Liver (tissue), 9 donors: ENCODE measurements around the gene TNFRSF6B. TPM values are rescaled to one million over a fixed set of nuclear protein-coding genes. Genes with fewer than 3 reads are reported as not detected.

Source experiments
- DNase-seq: peaks from one replicate; pipeline ENCODE4 v3.0.0-alpha.2; 2017; ENCODE audit warnings: low spot score
- H3K27ac ChIP-seq, 2 donors: one replicate each; pipeline ENCODE4 v1.7.0; 2013; ENCODE audit warnings: inconsistent platforms in 2 of 2, low read length in 2 of 2, control low read depth in 1 of 2, low read depth in 1 of 2, mild to moderate bottlenecking in 1 of 2
- H3K27me3 ChIP-seq, 4 donors: one replicate each; pipeline versions ENCODE4 v1.6.1 to v1.7.0; 2013; ENCODE audit warnings: low read length in 3 of 4, inconsistent platforms in 1 of 4, mild to moderate bottlenecking in 1 of 4, moderate library complexity in 1 of 4; ENCODE audit not compliant: control insufficient read depth in 4 of 4, insufficient read depth in 4 of 4
- H3K36me3 ChIP-seq, 4 donors: one replicate each; pipeline versions ENCODE4 v1.6.1 to v1.7.0; 2013; ENCODE audit warnings: low read length in 3 of 4, mild to moderate bottlenecking in 3 of 4, low read depth in 1 of 4, moderate library complexity in 1 of 4; ENCODE audit not compliant: control insufficient read depth in 4 of 4, insufficient read depth in 3 of 4
- H3K4me1 ChIP-seq, 4 donors: one replicate each; pipeline versions ENCODE4 v1.6.1 to v1.7.0; 2013; ENCODE audit warnings: low read length in 3 of 4, mild to moderate bottlenecking in 3 of 4, moderate library complexity in 1 of 4; ENCODE audit not compliant: control insufficient read depth in 4 of 4, insufficient read depth in 4 of 4
- H3K4me3 ChIP-seq, 3 donors: one replicate each; pipeline versions ENCODE4 v1.6.1 to v1.7.0; 2013; ENCODE audit warnings: low read length in 3 of 3, control low read depth in 1 of 3, low read depth in 1 of 3, mild to moderate bottlenecking in 1 of 3
- H3K9ac ChIP-seq, 2 donors: one replicate each; pipeline ENCODE4 v1.7.0; 2013; ENCODE audit warnings: low read length in 2 of 2, mild to moderate bottlenecking in 2 of 2, moderate library complexity in 2 of 2, control low read depth in 1 of 2, low read depth in 1 of 2
- H3K9me3 ChIP-seq, 4 donors: one replicate each; pipeline versions ENCODE4 v1.6.1 to v1.7.0; 2013; ENCODE audit warnings: low read length in 3 of 4; ENCODE audit not compliant: control insufficient read depth in 4 of 4
- ATF3 ChIP-seq: IDR thresholded peaks from 2 replicates; pipeline ENCODE4 v1.6.1; 2016; ENCODE audit warnings: antibody characterized with exemption
- CTCF ChIP-seq: fragments of 150-350 bp; IDR thresholded peaks from 2 replicates; pipeline ENCODE4 v1.5.1; 2017; ENCODE audit warnings: improper control_type of control experiment, low read depth, low read length; ENCODE audit not compliant: missing input control
- EGR1 ChIP-seq, 2 donors: IDR thresholded peaks; 2 replicates each; pipeline ENCODE4 v1.6.1; 2016 to 2018; ENCODE audit warnings: antibody characterized with exemption in 2 of 2, low read depth in 2 of 2
- FOXA1 ChIP-seq: IDR thresholded peaks from 2 replicates; pipeline ENCODE4 v1.6.1; 2016; ENCODE audit warnings: antibody characterized with exemption
- FOXA2 ChIP-seq: IDR thresholded peaks from 2 replicates; pipeline ENCODE4 v1.6.1; 2016; ENCODE audit warnings: antibody characterized with exemption
- GABPA ChIP-seq, 2 donors: IDR thresholded peaks in 1 of 2; conservative IDR thresholded peaks in 1 of 2; 2 replicates each; pipeline ENCODE4 v1.6.1; 2016; ENCODE audit warnings: antibody characterized with exemption in 2 of 2, mild to moderate bottlenecking in 1 of 2, moderate library complexity in 1 of 2
- HNF4A ChIP-seq, 2 donors: conservative IDR thresholded peaks; 2 replicates each; pipeline ENCODE4 v1.6.1; 2016; ENCODE audit warnings: antibody characterized with exemption in 2 of 2, mild to moderate bottlenecking in 2 of 2
- HNF4G ChIP-seq: IDR thresholded peaks from 2 replicates; pipeline ENCODE4 v1.6.1; 2016; ENCODE audit warnings: antibody characterized with exemption
- JUND ChIP-seq, 2 donors: IDR thresholded peaks; 2 replicates each; pipeline ENCODE4 v1.6.1; 2016; ENCODE audit warnings: antibody characterized with exemption in 2 of 2
- MAX ChIP-seq: IDR thresholded peaks from 2 replicates; pipeline ENCODE4 v1.6.1; 2016; ENCODE audit warnings: antibody characterized with exemption
- NR2F2 ChIP-seq: IDR thresholded peaks from 2 replicates; pipeline ENCODE4 v1.6.1; 2016; ENCODE audit warnings: antibody characterized with exemption
- RAD21 ChIP-seq, 2 donors: IDR thresholded peaks; 2 replicates each; pipeline ENCODE4 v1.6.1; 2016; ENCODE audit warnings: antibody characterized with exemption in 2 of 2, mild to moderate bottlenecking in 2 of 2
- REST ChIP-seq: IDR thresholded peaks from 2 replicates; pipeline ENCODE4 v1.6.1; 2016; ENCODE audit warnings: antibody characterized with exemption, mild to moderate bottlenecking
- RXRA ChIP-seq, 2 donors: IDR thresholded peaks; 2 replicates each; pipeline ENCODE4 v1.6.1; 2017 to 2018; ENCODE audit warnings: antibody characterized with exemption in 2 of 2, mild to moderate bottlenecking in 1 of 2
- SP1 ChIP-seq: IDR thresholded peaks from 2 replicates; pipeline ENCODE4 v1.6.1; 2018; ENCODE audit warnings: antibody characterized with exemption, mild to moderate bottlenecking
- TAF1 ChIP-seq: conservative IDR thresholded peaks from 2 replicates; pipeline ENCODE4 v1.6.1; 2016; ENCODE audit warnings: antibody characterized with exemption, mild to moderate bottlenecking
- YY1 ChIP-seq: IDR thresholded peaks from 2 replicates; pipeline ENCODE4 v1.6.1; 2016; ENCODE audit warnings: antibody characterized with exemption, mild to moderate bottlenecking
- ZBTB33 ChIP-seq: IDR thresholded peaks from 2 replicates; pipeline ENCODE4 v1.6.1; 2016; ENCODE audit warnings: antibody characterized with exemption
- WGBS: extraction: QIAGEN DNeasy Blood & Tissue Kit; methylation state at CpG from one replicate; pipeline ENCODE4 v1.1.7; 2013; 5-methylcytosine and 5-hydroxymethylcytosine counted together
- polyA plus RNA-seq, 2 donors: library from polyadenylated mRNA; stranded (reverse) in 1 of 2; unstranded in 1 of 2; fragments of 200-250 nt in 1 of 2; fragments of >200 nt in 1 of 2; fragmentation: Nextera tagmentation in 1 of 2; extraction: Ambion mirVana in 1 of 2; gene quantifications; one replicate each; pipeline versions ENCODE4 v1.2.1 to v1.2.3, GENCODE V29; 2013 to 2015
- total RNA-seq, 2 donors: library from RNA; depleted of rRNA; stranded (reverse); fragments of >200 nt; gene quantifications; one replicate each; pipeline ENCODE4 v1.2.3, GENCODE V29; 2014
- donor health status: healthy.
- donor health status: healthy.
- donor health status: healthy.
- donor health status: healthy.
- donor health status: healthy.

TNFRSF6B gene
- total and polyA plus RNA-seq, 4 donors = 0.09 to 0.73 TPM; not detected in 2

- no peak overlapping the region for H3K4me3 ChIP-seq
- H3K4me1 ChIP-seq = no peaks in the 10 kb centered on the region
- H3K27ac ChIP-seq = no peak overlapping the region
- TF ChIP-seq GABPA (IDR thresholded peaks at IDR 0.05 in 1 of 2, conservative IDR thresholded peaks at IDR 0.05 in 1 of 2) = no peak
- no peak for TF ChIP-seq FOXA1
- TF ChIP-seq ATF3 = no peak
- TF ChIP-seq TAF1 = no peak
- TF ChIP-seq NR2F2 = no peak
- TF ChIP-seq MAX = no peak
- TF ChIP-seq RXRA (IDR thresholded peaks at IDR 0.05) = no peak
- no peak for TF ChIP-seq JUND (IDR thresholded peaks at IDR 0.05)
- no peak for TF ChIP-seq CTCF
- no peak for TF ChIP-seq REST
- TF ChIP-seq SP1 = no peak
- TF ChIP-seq ZBTB33 = no peak
- TF ChIP-seq EGR1 (IDR thresholded peaks at IDR 0.05; ENCODE audit: low read depth in 2 of 2) = no peak
- no peak for TF ChIP-seq YY1
- TF ChIP-seq HNF4A (conservative IDR thresholded peaks at IDR 0.05) = no peak
- no peak for TF ChIP-seq RAD21 (IDR thresholded peaks at IDR 0.05)
- no peak for TF ChIP-seq HNF4G
- no peak for TF ChIP-seq FOXA2
- H3K9me3 ChIP-seq = no peaks in the 10 kb centered on the region
- no peak for DNase-seq
- no peaks in the 10 kb centered on the region for H3K27me3 ChIP-seq
- peaks cover 0 to 34% (median 10%) of the 10 kb centered on the region in 4 donors for H3K36me3 ChIP-seq
- WGBS = 91% methylated on average over 13 of the region's 13 CpGs
- H3K9ac ChIP-seq = no peak overlapping the region
These were observed 18.4 kb upstream of the TNFRSF6B start for GRCh38 chr20:63678071-63678470.
